ENCODE results near the gene BLCAP. TPM values are rescaled to one million over a fixed set of nuclear protein-coding genes. Genes with fewer than 3 reads are reported as not detected.
"Not testable (repeated sequence)": the region's sequence is repeated elsewhere in the genome, so short reads cannot be mapped to it uniquely, and the experiment has no call there.

BLCAP gene
- total RNA-seq, 1 donor = 39.1 TPM

DNA sequence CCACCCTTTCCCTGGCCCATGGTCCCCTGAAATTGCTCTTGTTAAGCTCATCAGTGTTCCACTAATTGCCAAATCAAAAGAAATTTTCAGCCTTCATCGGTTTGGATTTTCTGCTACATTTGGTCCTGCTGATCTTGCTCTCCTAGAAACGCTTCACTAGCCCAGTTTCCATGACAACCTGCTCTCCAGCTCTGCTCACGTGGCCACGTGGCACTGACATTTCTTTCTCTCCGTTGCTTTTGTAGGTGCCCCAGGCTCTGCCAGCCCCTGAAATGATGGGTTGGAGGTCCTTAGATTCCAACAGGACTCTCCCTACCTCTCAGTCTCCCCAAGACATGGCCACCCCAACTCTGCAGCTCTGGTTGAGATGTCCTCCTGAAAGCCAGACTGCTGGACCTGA is 52.4 kb downstream of the BLCAP start:
- Histone ChIP-seq H3K4me2 (ENCODE audit: insufficient read depth, low read length) (no peak overlapping the region), H3K4me3 (ENCODE audit: insufficient read depth, low read length) (no peak overlapping the region), H3K9me3 (ENCODE audit: low read depth, low read length) (no peaks in the 10 kb centered on the region), H3K27ac (ENCODE audit: low read depth, low read length) (no peak overlapping the region), H3K27me3 (ENCODE audit: insufficient read depth, low read length) (peaks cover 43% of the 10 kb centered on the region), H3K36me3 (ENCODE audit: insufficient read depth, low read length) (no peaks in the 10 kb centered on the region), H2AFZ (ENCODE audit: low read length) (no peak overlapping the region), H4K20me1 (ENCODE audit: insufficient read depth, low read length) (peaks cover 4% of the 10 kb centered on the region), H3K4me1 (ENCODE audit: insufficient read depth, low read length) (no peaks in the 10 kb centered on the region), H3K79me2 (ENCODE audit: insufficient read depth, low read length) (no peaks in the 10 kb centered on the region)
- TF ChIP-seq, protein P1, sequence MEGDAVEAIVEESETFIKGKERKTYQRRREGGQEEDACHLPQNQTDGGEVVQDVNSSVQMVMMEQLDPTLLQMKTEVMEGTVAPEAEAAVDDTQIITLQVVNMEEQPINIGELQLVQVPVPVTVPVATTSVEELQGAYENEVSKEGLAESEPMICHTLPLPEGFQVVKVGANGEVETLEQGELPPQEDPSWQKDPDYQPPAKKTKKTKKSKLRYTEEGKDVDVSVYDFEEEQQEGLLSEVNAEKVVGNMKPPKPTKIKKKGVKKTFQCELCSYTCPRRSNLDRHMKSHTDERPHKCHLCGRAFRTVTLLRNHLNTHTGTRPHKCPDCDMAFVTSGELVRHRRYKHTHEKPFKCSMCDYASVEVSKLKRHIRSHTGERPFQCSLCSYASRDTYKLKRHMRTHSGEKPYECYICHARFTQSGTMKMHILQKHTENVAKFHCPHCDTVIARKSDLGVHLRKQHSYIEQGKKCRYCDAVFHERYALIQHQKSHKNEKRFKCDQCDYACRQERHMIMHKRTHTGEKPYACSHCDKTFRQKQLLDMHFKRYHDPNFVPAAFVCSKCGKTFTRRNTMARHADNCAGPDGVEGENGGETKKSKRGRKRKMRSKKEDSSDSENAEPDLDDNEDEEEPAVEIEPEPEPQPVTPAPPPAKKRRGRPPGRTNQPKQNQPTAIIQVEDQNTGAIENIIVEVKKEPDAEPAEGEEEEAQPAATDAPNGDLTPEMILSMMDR (IDR thresholded peaks at IDR 0.05; ENCODE audit: extremely low read depth, low read depth, low read length) = no peak
- DNase-seq (ENCODE audit: insufficient read length, low spot score, missing footprints) = no peak

DNA sequence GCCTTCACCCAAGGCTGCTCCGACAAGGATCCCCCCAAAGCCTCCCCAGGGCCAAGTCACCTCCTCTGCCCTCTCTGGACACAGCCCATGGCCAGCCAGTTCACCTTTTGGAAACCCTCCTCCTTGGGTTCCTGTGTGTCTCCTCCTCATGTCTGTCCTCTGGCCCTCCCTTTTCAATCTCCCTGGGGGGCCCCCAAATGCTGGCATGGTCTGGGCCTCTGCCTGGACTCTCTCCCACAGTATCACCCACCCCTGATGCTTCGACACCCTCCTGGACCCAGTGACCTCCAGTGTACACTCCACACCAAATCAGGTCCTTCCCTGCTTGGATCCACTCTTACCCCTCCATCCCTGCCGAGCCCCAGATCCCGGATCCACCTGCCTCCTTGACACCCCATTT is 53.3 kb downstream of the BLCAP start:
- Histone ChIP-seq H3K79me2 (ENCODE audit: insufficient read depth, low read length) (no peaks in the 10 kb centered on the region), H3K4me2 (ENCODE audit: insufficient read depth, low read length) (no peak overlapping the region), H3K4me3 (ENCODE audit: insufficient read depth, low read length) (no peak overlapping the region), H3K36me3 (ENCODE audit: insufficient read depth, low read length) (no peaks in the 10 kb centered on the region), H3K9me3 (ENCODE audit: low read depth, low read length) (no peaks in the 10 kb centered on the region), H3K27ac (ENCODE audit: low read depth, low read length) (no peak overlapping the region), H4K20me1 (ENCODE audit: insufficient read depth, low read length) (peaks cover 4% of the 10 kb centered on the region), H3K27me3 (ENCODE audit: insufficient read depth, low read length) (peaks cover 45% of the 10 kb centered on the region), H2AFZ (ENCODE audit: low read length) (no peak overlapping the region), H3K4me1 (ENCODE audit: insufficient read depth, low read length) (no peaks in the 10 kb centered on the region)
- TF ChIP-seq, protein P1 (IDR thresholded peaks at IDR 0.05; ENCODE audit: extremely low read depth, low read depth, low read length) = no peak
- DNase-seq (ENCODE audit: insufficient read length, low spot score, missing footprints) = no peak

- no peaks in the 10 kb centered on the region for H3K36me3 ChIP-seq (ENCODE audit: insufficient read depth, low read length)
- no peaks in the 10 kb centered on the region for H3K79me2 ChIP-seq (ENCODE audit: insufficient read depth, low read length)
- no peak overlapping the region for H3K27ac ChIP-seq (ENCODE audit: low read depth, low read length)
- no peak for DNase-seq (ENCODE audit: insufficient read length, low spot score, missing footprints)
- no peak overlapping the region for H2AFZ ChIP-seq (ENCODE audit: low read length)
- no peaks in the 10 kb centered on the region for H3K9me3 ChIP-seq (ENCODE audit: low read depth, low read length)
- TF ChIP-seq, protein P1 (IDR thresholded peaks at IDR 0.05; ENCODE audit: extremely low read depth, low read depth, low read length) = no peak
- H3K4me2 ChIP-seq (ENCODE audit: insufficient read depth, low read length) = no peak overlapping the region
- H3K4me1 ChIP-seq (ENCODE audit: insufficient read depth, low read length) = no peaks in the 10 kb centered on the region
- peaks cover 4% of the 10 kb centered on the region for H4K20me1 ChIP-seq (ENCODE audit: insufficient read depth, low read length)
- H3K27me3 ChIP-seq (ENCODE audit: insufficient read depth, low read length) = peaks cover 42% of the 10 kb centered on the region
- no peak overlapping the region for H3K4me3 ChIP-seq (ENCODE audit: insufficient read depth, low read length)
Observed at GRCh38 chr20:37473249-37474000, 54.3 kb downstream of the BLCAP start.

- not testable (repeated sequence) for H3K79me2 ChIP-seq (ENCODE audit: insufficient read depth, low read length); H2AFZ ChIP-seq (ENCODE audit: low read length); H3K27ac ChIP-seq (ENCODE audit: low read depth, low read length); H3K36me3 ChIP-seq (ENCODE audit: insufficient read depth, low read length); H3K4me3 ChIP-seq (ENCODE audit: insufficient read depth, low read length); H4K20me1 ChIP-seq (ENCODE audit: insufficient read depth, low read length); H3K4me1 ChIP-seq (ENCODE audit: insufficient read depth, low read length); H3K4me2 ChIP-seq (ENCODE audit: insufficient read depth, low read length); DNase-seq (ENCODE audit: insufficient read length, low spot score, missing footprints); H3K9me3 ChIP-seq (ENCODE audit: low read depth, low read length)
- peaks cover 32% of the 10 kb centered on the region for H3K27me3 ChIP-seq (ENCODE audit: insufficient read depth, low read length)
Observed at GRCh38 chr20:37472435-37472834, 55.2 kb downstream of the BLCAP start.

Data from osteoblast (primary cell).